OCI-LY1 (cell line): ENCODE data around the gene MYO1E.
A peak's percentile ranks its signal among the peaks of the same experiment; 100 is the strongest.

ENCODE experiments used
- H2AFZ ChIP-seq: fragments of 200-600 bp; sonication (generic), shearing (Covaris generic); 2 replicates; pipeline ENCODE4 v1.6.0; 2014; ENCODE audit warnings: antibody characterized with exemption, mild to moderate bottlenecking, low read length
- H3F3A ChIP-seq: fragments of 200-600 bp; sonication (generic), shearing (Covaris generic); 2 replicates; pipeline ENCODE4 v1.6.0; 2014; ENCODE audit warnings: mild to moderate bottlenecking, antibody characterized with exemption, low read length, moderate library complexity; ENCODE audit not compliant: insufficient read depth
- H3K27ac ChIP-seq: fragments of 200-600 bp; sonication (generic); 2 replicates; pipeline ENCODE4 v1.5.1; 2014; ENCODE audit warnings: low read length, mixed run types, mild to moderate bottlenecking, low read depth; ENCODE audit not compliant: poor library complexity, severe bottlenecking
- H3K27me3 ChIP-seq: fragments of 200-600 bp; sonication (generic); 2 replicates; pipeline ENCODE4 v1.6.0; 2014; ENCODE audit warnings: antibody characterized with exemption, mild to moderate bottlenecking, low read length, moderate library complexity; ENCODE audit not compliant: insufficient read depth
- H3K36me3 ChIP-seq: fragments of 200-600 bp; sonication (generic); 2 replicates; pipeline ENCODE4 v1.6.1; 2014; ENCODE audit warnings: mild to moderate bottlenecking, antibody characterized with exemption, low read length, moderate library complexity, mixed read lengths; ENCODE audit not compliant: insufficient read depth
- H3K4me1 ChIP-seq: fragments of 200-600 bp; sonication (generic); 2 replicates; pipeline ENCODE4 v1.5.1; 2014; ENCODE audit warnings: mild to moderate bottlenecking, low read length, moderate library complexity; ENCODE audit not compliant: insufficient read depth, severe bottlenecking
- H3K4me2 ChIP-seq: fragments of 200-600 bp; sonication (generic), shearing (Covaris generic); 2 replicates; pipeline ENCODE4 v1.6.1; 2014; ENCODE audit warnings: low read length
- H3K4me3 ChIP-seq: fragments of 200-600 bp; sonication (generic); 2 replicates; pipeline ENCODE4 v1.5.1; 2014; ENCODE audit warnings: low read length, low read depth, mild to moderate bottlenecking, mixed read lengths; ENCODE audit not compliant: poor library complexity, severe bottlenecking
- H3K79me2 ChIP-seq: fragments of 200-600 bp; shearing (Covaris generic); 2 replicates; pipeline ENCODE4 v1.6.1; 2016; ENCODE audit warnings: mixed run types, low read length, mixed read lengths; ENCODE audit not compliant: insufficient read depth
- H3K9ac ChIP-seq: fragments of 200-600 bp; sonication (generic), shearing (Covaris generic); 2 replicates; pipeline ENCODE4 v1.6.1; 2014; ENCODE audit warnings: mild to moderate bottlenecking, low read length, mixed read lengths
- H3K9me2 ChIP-seq: fragments of 200-600 bp; sonication (generic), shearing (Covaris generic); 2 replicates; pipeline ENCODE4 v1.6.1; 2014; ENCODE audit warnings: low read depth, mild to moderate bottlenecking, low read length, mixed read lengths
- H3K9me3 ChIP-seq: fragments of 200-600 bp; shearing (Covaris generic); 2 replicates; pipeline ENCODE4 v1.6.1; 2014; ENCODE audit warnings: low read length, mixed read lengths
- H4K20me1 ChIP-seq: fragments of 200-600 bp; sonication (generic), shearing (Covaris generic); 2 replicates; pipeline ENCODE4 v1.6.0; 2016; ENCODE audit warnings: mild to moderate bottlenecking, low read length; ENCODE audit not compliant: insufficient read depth
- CTCF ChIP-seq: fragments of 200-600 bp; sonication (generic), shearing (Covaris generic); IDR thresholded peaks from 2 replicates; pipeline ENCODE4 v1.5.1; 2017; ENCODE audit warnings: mild to moderate bottlenecking, antibody characterized with exemption, low read length, moderate library complexity, mixed read lengths
- EZH2 ChIP-seq: fragments of 200-600 bp; sonication (generic), shearing (Covaris generic); IDR thresholded peaks from 2 replicates; pipeline ENCODE4 v1.8.0; 2017; ENCODE audit warnings: borderline replicate concordance, mixed run types, mild to moderate bottlenecking, antibody characterized with exemption, low read length, moderate library complexity, mixed read lengths

MYO1E gene

GRCh38 chr15:59174835-59175831 is 197.5 kb downstream of the MYO1E start:
- no peak overlapping the region for H2AFZ ChIP-seq
- peaks cover 87% of the 10 kb centered on the region for H3K36me3 ChIP-seq
- no peak overlapping the region for H3K4me3 ChIP-seq
- H3K4me1 ChIP-seq: peaks cover 16% of the 10 kb centered on the region
- H4K20me1 ChIP-seq: no peaks in the 10 kb centered on the region
- no peaks in the 10 kb centered on the region for H3K9me2 ChIP-seq
- H3K27ac ChIP-seq: peak overlapping the region; percentile 37
- TF ChIP-seq CTCF: peak; percentile 75
- TF ChIP-seq EZH2: no peak
- no peak overlapping the region for H3K4me2 ChIP-seq
- no peaks in the 10 kb centered on the region for H3K27me3 ChIP-seq
- no peaks in the 10 kb centered on the region; the same call in 1 of the 2 replicates for H3F3A ChIP-seq
- no peaks in the 10 kb centered on the region for H3K9me3 ChIP-seq
- H3K9ac ChIP-seq: no peak overlapping the region
- H3K79me2 ChIP-seq: no peaks in the 10 kb centered on the region

- H3K4me2 ChIP-seq: no peak overlapping the region
Measured at GRCh38 chr15:59174151-59174834, 198.4 kb downstream of the MYO1E start.

GRCh38 chr15:59173194-59173593 is 199.5 kb downstream of the MYO1E start:
- Histone ChIP-seq H3K36me3 (peaks cover 86% of the 10 kb centered on the region), H4K20me1 (no peaks in the 10 kb centered on the region), H2AFZ (no peak overlapping the region), H3K79me2 (no peaks in the 10 kb centered on the region), H3K9ac (no peak overlapping the region), H3F3A (no peaks in the 10 kb centered on the region; the same call in 1 of the 2 replicates), H3K27ac (no peak overlapping the region), H3K9me2 (no peaks in the 10 kb centered on the region), H3K4me1 (peaks cover 16% of the 10 kb centered on the region), H3K4me3 (no peak overlapping the region), H3K4me2 (no peak overlapping the region), H3K27me3 (no peaks in the 10 kb centered on the region), H3K9me3 (no peaks in the 10 kb centered on the region)
- TF ChIP-seq EZH2: no peak
- no peak for TF ChIP-seq CTCF

More at GRCh38 chr15:59174151-59174834, 198.4 kb downstream of the MYO1E start:
- Histone ChIP-seq H3F3A (no peaks in the 10 kb centered on the region; the same call in 1 of the 2 replicates), H4K20me1 (no peaks in the 10 kb centered on the region), H3K36me3 (peaks cover 88% of the 10 kb centered on the region), H3K79me2 (no peaks in the 10 kb centered on the region), H3K27ac (no peak overlapping the region), H3K27me3 (no peaks in the 10 kb centered on the region), H3K4me3 (no peak overlapping the region), H2AFZ (no peak overlapping the region), H3K9ac (no peak overlapping the region), H3K9me2 (no peaks in the 10 kb centered on the region), H3K9me3 (no peaks in the 10 kb centered on the region), H3K4me1 (peaks cover 16% of the 10 kb centered on the region)
- no peak for TF ChIP-seq CTCF
- no peak for TF ChIP-seq EZH2
